Measurements from ENCODE around the gene POLR2E.

The POLR2E gene

GRCh38 chr19:1060689-1061088 lies 34.5 kb downstream of the POLR2E start:
- no peak overlapping the region for H3K4me3 ChIP-seq (ENCODE audit: low read length)
- no peak for DNase-seq (ENCODE audit: low read depth)
- TF ChIP-seq, protein P1, sequence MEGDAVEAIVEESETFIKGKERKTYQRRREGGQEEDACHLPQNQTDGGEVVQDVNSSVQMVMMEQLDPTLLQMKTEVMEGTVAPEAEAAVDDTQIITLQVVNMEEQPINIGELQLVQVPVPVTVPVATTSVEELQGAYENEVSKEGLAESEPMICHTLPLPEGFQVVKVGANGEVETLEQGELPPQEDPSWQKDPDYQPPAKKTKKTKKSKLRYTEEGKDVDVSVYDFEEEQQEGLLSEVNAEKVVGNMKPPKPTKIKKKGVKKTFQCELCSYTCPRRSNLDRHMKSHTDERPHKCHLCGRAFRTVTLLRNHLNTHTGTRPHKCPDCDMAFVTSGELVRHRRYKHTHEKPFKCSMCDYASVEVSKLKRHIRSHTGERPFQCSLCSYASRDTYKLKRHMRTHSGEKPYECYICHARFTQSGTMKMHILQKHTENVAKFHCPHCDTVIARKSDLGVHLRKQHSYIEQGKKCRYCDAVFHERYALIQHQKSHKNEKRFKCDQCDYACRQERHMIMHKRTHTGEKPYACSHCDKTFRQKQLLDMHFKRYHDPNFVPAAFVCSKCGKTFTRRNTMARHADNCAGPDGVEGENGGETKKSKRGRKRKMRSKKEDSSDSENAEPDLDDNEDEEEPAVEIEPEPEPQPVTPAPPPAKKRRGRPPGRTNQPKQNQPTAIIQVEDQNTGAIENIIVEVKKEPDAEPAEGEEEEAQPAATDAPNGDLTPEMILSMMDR (conservative IDR thresholded peaks at IDR 0.05; ENCODE audit: low read length): no peak

DNA sequence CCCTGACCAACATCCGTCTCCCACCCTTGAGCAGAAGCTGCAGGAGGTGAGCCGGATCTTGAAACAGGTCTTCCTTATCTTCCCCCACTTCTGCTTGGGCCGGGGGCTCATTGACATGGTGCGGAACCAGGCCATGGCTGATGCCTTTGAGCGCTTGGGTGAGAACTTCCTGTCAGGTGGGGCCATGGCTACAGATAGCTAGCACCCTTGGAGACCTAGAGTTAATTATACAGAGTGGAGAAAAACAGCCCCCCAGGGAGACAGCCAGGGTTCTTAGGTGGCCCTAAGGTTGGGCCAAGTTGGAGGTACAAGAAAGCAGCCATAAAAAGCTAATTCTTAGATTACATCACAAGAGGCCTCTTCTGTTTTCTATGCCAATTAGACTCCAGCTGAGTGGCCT lies 37.1 kb downstream of the POLR2E start:
- no peak for DNase-seq (ENCODE audit: low read depth)
- H3K4me3 ChIP-seq (ENCODE audit: low read length): no peak overlapping the region

DNA sequence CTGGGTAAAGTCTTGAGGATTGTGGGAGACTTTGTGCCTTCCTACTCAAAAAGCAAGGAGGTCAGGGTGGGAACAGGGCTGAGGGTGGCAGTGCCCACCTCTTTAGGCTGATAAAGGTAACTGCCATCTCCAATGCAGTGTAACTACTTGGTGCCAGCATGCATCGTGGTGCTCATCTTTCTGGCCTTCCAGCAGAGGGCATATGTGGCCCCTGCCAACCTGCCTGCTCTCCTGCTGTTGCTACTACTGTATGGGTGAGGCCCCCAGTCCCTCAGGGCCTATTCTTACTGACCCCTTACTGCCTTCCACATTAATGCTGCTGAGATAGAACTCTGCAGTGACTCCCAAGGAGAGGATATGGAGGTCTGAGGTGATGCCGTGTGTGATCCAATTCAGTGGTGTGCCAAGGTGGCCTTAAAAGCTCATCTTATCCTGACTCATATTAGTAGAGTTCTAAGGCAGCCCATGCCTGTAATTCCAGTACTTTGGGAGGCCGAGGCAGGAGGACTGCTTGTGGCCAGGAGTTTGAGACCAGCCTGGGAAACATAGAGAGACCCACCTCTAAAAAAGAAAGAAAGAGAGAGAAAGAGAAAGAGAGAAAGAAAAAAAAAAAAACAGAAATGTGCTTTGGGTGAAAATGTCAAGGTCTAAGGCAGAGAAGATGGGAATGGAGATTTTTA lies 37.9 kb downstream of the POLR2E start:
- DNase-seq (ENCODE audit: low read depth): peak; percentile 67
- TF ChIP-seq, protein P1 (conservative IDR thresholded peaks at IDR 0.05; ENCODE audit: low read length): no peak
- no peak overlapping the region for H3K4me3 ChIP-seq (ENCODE audit: low read length)

More for the DNA sequence above, 37.1 kb downstream of the POLR2E start:
- TF ChIP-seq, protein P1 (conservative IDR thresholded peaks at IDR 0.05; ENCODE audit: low read length): no peak

GRCh38 chr19:1055886-1056620 lies 39.1 kb downstream of the POLR2E start:
- H3K4me3 ChIP-seq (ENCODE audit: low read length): no peak overlapping the region
- no peak for DNase-seq (ENCODE audit: low read depth)
- TF ChIP-seq, protein P1 (conservative IDR thresholded peaks at IDR 0.05; ENCODE audit: low read length): no peak

DNA sequence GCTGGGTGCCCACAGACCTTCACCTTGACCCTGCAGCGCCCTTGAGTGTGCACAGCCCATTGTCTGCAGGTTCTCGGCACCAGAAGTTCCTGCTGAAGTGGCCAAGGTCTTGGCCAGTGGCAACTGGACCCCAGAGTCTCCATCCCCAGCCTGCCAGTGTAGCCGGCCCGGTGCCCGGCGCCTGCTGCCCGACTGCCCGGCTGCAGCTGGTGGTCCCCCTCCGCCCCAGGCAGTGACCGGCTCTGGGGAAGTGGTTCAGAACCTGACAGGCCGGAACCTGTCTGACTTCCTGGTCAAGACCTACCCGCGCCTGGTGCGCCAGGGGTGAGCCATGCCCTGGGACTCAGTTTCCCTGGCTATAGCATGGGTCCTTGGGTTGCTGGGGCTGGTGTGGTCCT lies 40.1 kb downstream of the POLR2E start:
- TF ChIP-seq, protein P1 (conservative IDR thresholded peaks at IDR 0.05; ENCODE audit: low read length): no peak

GRCh38 chr19:1054102-1055027 lies 40.8 kb downstream of the POLR2E start:
- H3K4me3 ChIP-seq (ENCODE audit: low read length): no peak overlapping the region
- no peak for DNase-seq (ENCODE audit: low read depth)
- TF ChIP-seq, protein P1 (conservative IDR thresholded peaks at IDR 0.05; ENCODE audit: low read length): no peak

More for the DNA sequence above, 40.1 kb downstream of the POLR2E start:
- H3K4me3 ChIP-seq (ENCODE audit: low read length): no peak overlapping the region
- no peak for DNase-seq (ENCODE audit: low read depth)

All from AG10803 (cell line).